Left lung (tissue), 10 donors: Measurements from ENCODE around the gene DMGDH. TPM values are rescaled to one million over a fixed set of nuclear protein-coding genes. Genes with fewer than 3 reads are reported as not detected.

Source experiments
- ATAC-seq: fragments of 200-7000 bp; cut with Tn5 transposase; one replicate; pipeline ENCODE4 v1.9.1; 2020; ENCODE audit warnings: moderate library complexity
- DNase-seq, 4 donors: peaks; one replicate each; pipeline ENCODE4 v3.0.0-alpha.2; 2013 to 2020
- H3K27ac ChIP-seq, 2 donors: fragments of 200-600 bp; sonication (generic) in 1 of 2; one replicate each; pipeline versions ENCODE4 v1.5.0 to v1.8.0; 2020 to 2021
- H3K27me3 ChIP-seq, 2 donors: fragments of 200-600 bp; sonication (generic) in 1 of 2; one replicate each; pipeline versions ENCODE4 v1.5.0 to v1.8.0; 2020 to 2021
- H3K36me3 ChIP-seq, 2 donors: fragments of 200-600 bp; sonication (generic) in 1 of 2; one replicate each; pipeline versions ENCODE4 v1.5.0 to v1.8.0; 2020 to 2021
- H3K4me1 ChIP-seq, 2 donors: fragments of 200-600 bp; one replicate each; pipeline ENCODE4 v1.8.0; 2021
- H3K4me3 ChIP-seq, 2 donors: fragments of 200-600 bp; sonication (generic) in 1 of 2; one replicate each; pipeline versions ENCODE4 v1.5.0 to v1.8.0; 2020 to 2021; ENCODE audit warnings: mild to moderate bottlenecking in 1 of 2
- H3K9me3 ChIP-seq, 2 donors: fragments of 200-600 bp; sonication (generic) in 1 of 2; one replicate each; pipeline versions ENCODE4 v1.5.0 to v1.8.0; 2020 to 2021
- CTCF ChIP-seq, 2 donors: fragments of 200-600 bp; sonication (generic) in 1 of 2; IDR thresholded peaks; one replicate each; pipeline versions ENCODE4 v1.5.0 to v1.8.0; 2021; ENCODE audit warnings: antibody characterized with exemption in 2 of 2
- intact Hi-C, 2 donors: fragments of 100-400 bp; cut with DNase I; formaldehyde crosslinking; loops; one replicate each; pipeline versions ENCODE4 v1.11.2 to v1.14.2; 2022
- polyA plus RNA-seq, 6 donors: library from polyadenylated mRNA; unstranded; fragments of 120-200 nt; gene quantifications; one replicate each; pipeline ENCODE4 v1.2.1, GENCODE V29; 2013; ENCODE audit not compliant: insufficient read length in 6 of 6
- total RNA-seq, 2 donors: library from RNA; stranded (reverse); fragmentation: NEBNext Ultra II Directional; extraction: Animal tissue kit (Norgen Biotek cat#: 25700); gene quantifications; one replicate each; pipeline ENCODE4 v1.2.1, GENCODE V29; 2021
- donor health status: DM: no; HTN: yes; CAD: no.
- donor health status: DM: no; HTN: no; CAD: no.

Gene DMGDH
- total and polyA plus RNA-seq, 8 donors = 0.90 to 3.1 (median 1.5) TPM

DNA sequence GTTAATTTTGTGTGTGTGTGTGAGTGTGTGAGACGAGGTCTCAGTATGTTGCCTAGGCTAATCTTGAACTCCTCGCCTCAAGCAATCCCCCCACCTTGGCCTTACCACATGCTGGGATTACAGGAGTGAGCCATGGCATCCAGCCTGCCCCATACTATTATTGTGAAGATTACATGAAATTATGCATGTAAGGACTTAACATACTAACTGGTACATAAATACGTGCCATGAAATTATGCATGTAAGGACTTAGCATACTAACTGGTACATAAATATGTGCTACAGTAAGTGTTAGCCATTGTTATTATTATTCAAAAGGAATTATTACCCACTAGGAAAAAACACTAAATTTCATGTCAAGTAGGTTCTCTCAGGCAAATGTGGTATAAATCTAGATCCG, 16.2 kb downstream of the DMGDH start:
- Histone ChIP-seq H3K9me3 (peaks cover 0 to 11% of the 10 kb centered on the region in 2 donors), H3K4me1 (no peaks in the 10 kb centered on the region), H3K27me3 (no peaks in the 10 kb centered on the region), H3K4me3 (no peak overlapping the region), H3K36me3 (no peaks in the 10 kb centered on the region), H3K27ac (no peak overlapping the region)
- ATAC-seq (no peak), DNase-seq (no peak)
- no peak for TF ChIP-seq CTCF (IDR thresholded peaks at IDR 0.05)
- intact Hi-C loops = no loop called here

DNA sequence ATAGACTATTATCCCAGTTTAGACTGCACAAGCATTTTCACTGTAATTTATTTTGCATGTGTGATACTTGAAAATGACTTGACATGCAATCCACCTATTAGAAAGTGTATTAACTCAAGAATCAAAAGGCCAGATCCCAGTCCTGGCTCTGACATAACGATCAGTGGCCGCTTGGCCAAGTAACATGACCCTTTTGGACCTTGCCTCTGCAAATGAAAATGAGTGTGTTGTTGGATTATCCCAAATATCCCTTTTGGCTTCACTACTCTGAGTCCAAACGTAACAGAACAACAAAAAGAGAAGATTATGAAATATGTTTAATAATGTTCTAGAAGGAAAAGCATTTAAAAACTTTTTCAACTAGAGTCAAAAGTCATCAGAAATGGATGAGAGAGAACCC, 19.0 kb downstream of the DMGDH start:
- H3K36me3 ChIP-seq = no peaks in the 10 kb centered on the region
- DNase-seq = no peak
- H3K4me1 ChIP-seq = no peaks in the 10 kb centered on the region
- intact Hi-C loops = no loop called here
- no peak overlapping the region for H3K27ac ChIP-seq
- H3K27me3 ChIP-seq = no peaks in the 10 kb centered on the region
- no peak for ATAC-seq
- TF ChIP-seq CTCF (IDR thresholded peaks at IDR 0.05) = no peak
- peaks cover 0 to 11% of the 10 kb centered on the region in 2 donors for H3K9me3 ChIP-seq
- H3K4me3 ChIP-seq = no peak overlapping the region

GRCh38 chr5:79048437-79048836, 21.0 kb downstream of the DMGDH start:
- Histone ChIP-seq H3K4me1 (no peaks in the 10 kb centered on the region), H3K4me3 (no peak overlapping the region), H3K36me3 (no peaks in the 10 kb centered on the region), H3K27me3 (no peaks in the 10 kb centered on the region), H3K27ac (no peak overlapping the region), H3K9me3 (peaks cover 0 to 11% of the 10 kb centered on the region in 2 donors)
- ATAC-seq (no peak), DNase-seq (no peak)
- no peak for TF ChIP-seq CTCF (IDR thresholded peaks at IDR 0.05)
- intact Hi-C loops = no loop called here

- H3K4me1 ChIP-seq = no peaks in the 10 kb centered on the region
- no peaks in the 10 kb centered on the region for H3K27me3 ChIP-seq
- DNase-seq (no peak), ATAC-seq (no peak)
- peaks cover 0 to 5% of the 10 kb centered on the region in 2 donors for H3K9me3 ChIP-seq
- H3K36me3 ChIP-seq = no peaks in the 10 kb centered on the region
- intact Hi-C loops = no loop called here
- no peak overlapping the region for H3K4me3 ChIP-seq
- H3K27ac ChIP-seq = no peak overlapping the region
- TF ChIP-seq CTCF (IDR thresholded peaks at IDR 0.05) = no peak
Measured at GRCh38 chr5:79047199-79047598, 22.3 kb downstream of the DMGDH start.

- intact Hi-C loops = no loop called here
- H3K36me3 ChIP-seq = no peaks in the 10 kb centered on the region
- DNase-seq (no peak), ATAC-seq (no peak)
- H3K4me1 ChIP-seq = no peaks in the 10 kb centered on the region
- H3K27ac ChIP-seq = no peak overlapping the region
- TF ChIP-seq CTCF (IDR thresholded peaks at IDR 0.05) = no peak
- no peak overlapping the region for H3K4me3 ChIP-seq
- no peaks in the 10 kb centered on the region for H3K27me3 ChIP-seq
- no peaks in the 10 kb centered on the region for H3K9me3 ChIP-seq
Measured at GRCh38 chr5:79042188-79042587, 27.3 kb downstream of the DMGDH start.
